HFFc6 (cell line): Measurements from ENCODE around the gene ARHGEF4. TPM values are rescaled to one million over a fixed set of nuclear protein-coding genes. Genes with fewer than 3 reads are reported as not detected.

Experiments
- DNase-seq: peaks from one replicate; pipeline ENCODE4 v3.0.0-alpha.2; 2018
- H3K27ac Mint-ChIP-seq: 2 replicates; pipeline ENCODE4 v1.8.0; 2020; ENCODE audit warnings: mild to moderate bottlenecking, mixed read lengths
- H3K27me3 Mint-ChIP-seq: 2 replicates; pipeline ENCODE4 v1.8.0; 2021; ENCODE audit warnings: mild to moderate bottlenecking, moderate library complexity, mixed read lengths; ENCODE audit not compliant: insufficient read depth
- H3K36me3 Mint-ChIP-seq: 2 replicates; pipeline ENCODE4 v1.8.0; 2021; ENCODE audit warnings: low read depth, mixed read lengths
- H3K4me1 Mint-ChIP-seq: 2 replicates; pipeline ENCODE4 v1.8.0; 2020; ENCODE audit warnings: low read depth, mixed read lengths
- H3K4me3 Mint-ChIP-seq: 2 replicates; pipeline ENCODE4 v1.8.0; 2020; ENCODE audit warnings: mild to moderate bottlenecking, moderate library complexity, mixed read lengths
- H3K9me3 Mint-ChIP-seq: 2 replicates; pipeline ENCODE4 v1.8.0; 2020; ENCODE audit warnings: mild to moderate bottlenecking, mixed read lengths
- total RNA-seq, 6 experiments: library from RNA; stranded (reverse); fragmentation: NEBNext Ultra II Directional; extraction: Animal tissue kit (Norgen Biotek cat#: 25700); gene quantifications; 2 replicates in 1 of 6; 3 replicates in 5 of 6; pipeline ENCODE4 v1.2.3, GENCODE V29; 2021
- TF ChIP-seq, protein P1 (sequence below): fragments of 200-600 bp; sonication (generic); IDR thresholded peaks from 2 replicates; pipeline ENCODE4 v1.5.0; 2021; ENCODE audit warnings: antibody characterized with exemption, mild to moderate bottlenecking

Gene ARHGEF4
- total RNA-seq, 6 experiments from 2014 or later: 0.94 to 2.2 (median 1.4) TPM

DNA sequence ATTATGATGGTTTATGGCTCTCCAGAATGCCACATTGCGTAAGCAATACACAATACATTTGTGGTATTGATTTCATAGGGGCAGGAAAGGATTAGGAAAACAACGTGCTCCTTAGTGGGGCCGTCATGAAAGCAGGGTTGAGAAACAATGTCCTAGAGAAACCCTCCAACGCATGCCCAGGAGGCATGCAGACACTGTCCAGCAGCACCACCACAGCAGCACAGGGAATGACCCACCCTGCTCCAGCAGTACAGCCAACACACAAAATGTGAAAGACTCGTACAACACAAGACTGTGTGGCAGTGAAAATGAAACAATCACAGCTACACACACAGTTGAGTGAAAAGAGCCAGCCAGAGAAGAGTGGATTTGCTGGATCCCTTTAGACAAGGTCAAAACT, 190.2 kb downstream of the ARHGEF4 start:
- no peak for DNase-seq
- Mint-ChIP-seq H3K4me3 (no peak overlapping the region), H3K4me1 (no peaks in the 10 kb centered on the region)

DNA sequence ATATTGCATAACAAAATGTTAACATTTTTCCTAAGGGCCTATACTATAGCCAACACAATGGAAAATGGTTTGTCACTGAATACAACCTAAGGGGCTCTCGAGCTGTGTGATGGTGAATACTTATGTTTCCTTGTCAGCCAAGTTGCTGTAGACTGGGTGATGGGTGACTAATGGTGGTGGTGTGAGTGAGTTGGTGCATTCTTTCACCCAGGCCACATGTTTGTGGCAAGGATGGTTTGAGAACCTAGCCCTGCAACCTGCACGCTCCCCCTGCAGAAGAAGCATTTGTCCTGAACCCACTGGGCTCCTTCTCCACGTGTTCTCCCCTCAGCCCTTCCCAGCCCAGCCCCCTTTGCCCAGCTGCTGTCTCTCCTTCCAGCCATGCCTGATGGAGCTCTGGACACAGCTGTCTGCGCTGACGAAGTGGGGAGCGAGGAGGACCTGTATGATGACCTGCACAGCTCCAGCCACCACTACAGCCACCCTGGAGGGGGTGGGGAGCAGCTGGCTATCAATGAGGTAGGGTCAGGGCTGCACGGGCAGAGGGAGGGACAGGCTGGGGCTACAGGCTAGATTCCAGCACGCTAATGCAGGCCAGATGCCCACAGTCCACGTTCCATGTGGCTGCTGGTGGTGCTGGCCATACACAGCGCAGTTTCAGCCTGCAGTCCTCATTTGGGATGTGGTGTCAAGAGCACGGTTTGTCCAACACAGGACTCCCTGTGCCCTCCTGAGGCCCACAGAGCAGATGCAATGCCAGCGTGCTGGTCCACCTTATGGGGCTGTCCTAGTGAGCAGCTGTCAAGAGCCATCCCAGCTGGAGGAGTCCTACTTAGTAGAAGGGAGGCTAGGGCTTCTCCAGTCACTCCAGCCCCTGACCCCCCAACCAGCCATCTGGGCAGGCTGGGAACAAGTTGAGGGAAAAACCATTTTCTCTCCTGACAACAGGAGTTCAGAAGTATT, 191.1 kb downstream of the ARHGEF4 start:
- Mint-ChIP-seq H3K4me3 (no peak overlapping the region), H3K4me1 (no peaks in the 10 kb centered on the region), H3K27ac (no peak overlapping the region), H3K9me3 (peaks cover 17% of the 10 kb centered on the region; the same call in 1 of the 2 replicates), H3K27me3 (peaks cover 22% of the 10 kb centered on the region; the same call in 1 of the 2 replicates), H3K36me3 (0 out of 2 replicates have a peak, but pooled peaks cover 9% of the 10 kb centered on the region)
- no peak for DNase-seq
- TF ChIP-seq, protein P1, sequence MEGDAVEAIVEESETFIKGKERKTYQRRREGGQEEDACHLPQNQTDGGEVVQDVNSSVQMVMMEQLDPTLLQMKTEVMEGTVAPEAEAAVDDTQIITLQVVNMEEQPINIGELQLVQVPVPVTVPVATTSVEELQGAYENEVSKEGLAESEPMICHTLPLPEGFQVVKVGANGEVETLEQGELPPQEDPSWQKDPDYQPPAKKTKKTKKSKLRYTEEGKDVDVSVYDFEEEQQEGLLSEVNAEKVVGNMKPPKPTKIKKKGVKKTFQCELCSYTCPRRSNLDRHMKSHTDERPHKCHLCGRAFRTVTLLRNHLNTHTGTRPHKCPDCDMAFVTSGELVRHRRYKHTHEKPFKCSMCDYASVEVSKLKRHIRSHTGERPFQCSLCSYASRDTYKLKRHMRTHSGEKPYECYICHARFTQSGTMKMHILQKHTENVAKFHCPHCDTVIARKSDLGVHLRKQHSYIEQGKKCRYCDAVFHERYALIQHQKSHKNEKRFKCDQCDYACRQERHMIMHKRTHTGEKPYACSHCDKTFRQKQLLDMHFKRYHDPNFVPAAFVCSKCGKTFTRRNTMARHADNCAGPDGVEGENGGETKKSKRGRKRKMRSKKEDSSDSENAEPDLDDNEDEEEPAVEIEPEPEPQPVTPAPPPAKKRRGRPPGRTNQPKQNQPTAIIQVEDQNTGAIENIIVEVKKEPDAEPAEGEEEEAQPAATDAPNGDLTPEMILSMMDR: no peak

More for the DNA sequence above, 190.2 kb downstream of the ARHGEF4 start:
- 0 out of 2 replicates have a peak, but pooled peaks cover 9% of the 10 kb centered on the region for H3K36me3 Mint-ChIP-seq
- H3K9me3 Mint-ChIP-seq: peaks cover 17% of the 10 kb centered on the region; the same call in 1 of the 2 replicates
- TF ChIP-seq, protein P1: no peak
- peaks cover 20% of the 10 kb centered on the region; the same call in 1 of the 2 replicates for H3K27me3 Mint-ChIP-seq
- H3K27ac Mint-ChIP-seq: no peak overlapping the region

- Mint-ChIP-seq H3K9me3 (peaks cover 17% of the 10 kb centered on the region; the same call in 1 of the 2 replicates), H3K4me1 (peaks cover 5% of the 10 kb centered on the region; the same call in 1 of the 2 replicates), H3K27me3 (peaks cover 33% of the 10 kb centered on the region), H3K4me3 (no peak overlapping the region), H3K27ac (no peak overlapping the region), H3K36me3 (0 out of 2 replicates have a peak, but pooled peaks cover 9% of the 10 kb centered on the region)
- DNase-seq: no peak
- TF ChIP-seq, protein P1: 0 out of 2 replicates have a peak, but pooled peaks have one; percentile 9
These were observed 193.1 kb downstream of the ARHGEF4 start for GRCh38 chr2:131029812-131030211.

GRCh38 chr2:131030478-131030971, 193.8 kb downstream of the ARHGEF4 start:
- DNase-seq: no peak
- peaks cover 5% of the 10 kb centered on the region; the same call in 1 of the 2 replicates for H3K4me1 Mint-ChIP-seq
- H3K36me3 Mint-ChIP-seq: 0 out of 2 replicates have a peak, but pooled peaks cover 9% of the 10 kb centered on the region
- TF ChIP-seq, protein P1: no peak
- H3K4me3 Mint-ChIP-seq: no peak overlapping the region
- no peak overlapping the region for H3K27ac Mint-ChIP-seq
- H3K27me3 Mint-ChIP-seq: peaks cover 29% of the 10 kb centered on the region
- peaks cover 17% of the 10 kb centered on the region; the same call in 1 of the 2 replicates for H3K9me3 Mint-ChIP-seq

GRCh38 chr2:131031431-131031841, 194.7 kb downstream of the ARHGEF4 start:
- Mint-ChIP-seq H3K4me1 (peaks cover 5% of the 10 kb centered on the region; the same call in 1 of the 2 replicates), H3K4me3 (no peak overlapping the region), H3K27ac (no peak overlapping the region), H3K27me3 (peaks cover 36% of the 10 kb centered on the region), H3K36me3 (0 out of 2 replicates have a peak, but pooled peaks cover 9% of the 10 kb centered on the region), H3K9me3 (peaks cover 17% of the 10 kb centered on the region; the same call in 1 of the 2 replicates)
- TF ChIP-seq, protein P1: no peak
- DNase-seq: no peak
